CD8-positive, alpha-beta memory T cell (primary cell): ENCODE measurements around the gene KLK11. TPM values are rescaled to one million over a fixed set of nuclear protein-coding genes. Genes with fewer than 3 reads are reported as not detected.
A peak's percentile ranks its signal among the peaks of the same experiment; 100 is the strongest.
"Not testable (repeated sequence)": the region's sequence is repeated elsewhere in the genome, so short reads cannot be mapped to it uniquely, and the experiment has no call there.

Experiments
- CTCF ChIA-PET: fragments of 350-600 bp; sonication (Branson Sonifier 250); formaldehyde crosslinking; loops from one replicate; lab custom pipeline; 2021; ENCODE audit warnings: antibody characterized with exemption; lab: Charles Lee
- POLR2A ChIA-PET: fragments of 350-600 bp; sonication (Branson Sonifier 250); formaldehyde crosslinking; loops from one replicate; lab custom pipeline; 2021; ENCODE audit warnings: antibody characterized with exemption; lab: Charles Lee
- DNase-seq, 5 donors: peaks; one replicate each; pipeline versions ENCODE4 v3.0.0 to v3.0.0-alpha.2; 2020 to 2022; ENCODE audit warnings: mixed read lengths in 1 of 5
- H3K27ac ChIP-seq: one replicate; pipeline ENCODE4 v1.7.0; 2013; ENCODE audit warnings: low read depth, mild to moderate bottlenecking, low read length, moderate library complexity
- H3K27me3 ChIP-seq: 2 replicates; pipeline ENCODE4 v1.7.0; 2013; ENCODE audit warnings: low read length, mild to moderate bottlenecking; ENCODE audit not compliant: insufficient read depth, poor library complexity, severe bottlenecking
- H3K36me3 ChIP-seq: 2 replicates; pipeline ENCODE4 v1.7.0; 2013; ENCODE audit warnings: mild to moderate bottlenecking, low read length, moderate library complexity; ENCODE audit not compliant: insufficient read depth
- H3K4me1 ChIP-seq: 2 replicates; pipeline ENCODE4 v1.7.0; 2013; ENCODE audit warnings: mild to moderate bottlenecking, low read length, moderate library complexity; ENCODE audit not compliant: insufficient read depth
- H3K4me3 ChIP-seq: 2 replicates; pipeline ENCODE4 v1.7.0; 2013; ENCODE audit warnings: mild to moderate bottlenecking, low read length
- H3K9me3 ChIP-seq: 2 replicates; pipeline ENCODE4 v1.7.0; 2013; ENCODE audit warnings: mild to moderate bottlenecking, low read length
- H3K27ac Mint-ChIP-seq, 8 donors: one replicate each; pipeline ENCODE4 v1.8.0; 2020 to 2021; ENCODE audit warnings: mixed read lengths in 8 of 8, mild to moderate bottlenecking in 6 of 8, inconsistent platforms in 3 of 8, moderate library complexity in 3 of 8
- H3K27me3 Mint-ChIP-seq, 2 donors: one replicate each; pipeline ENCODE4 v1.8.0; 2020 to 2021; ENCODE audit warnings: mixed read lengths in 2 of 2, mild to moderate bottlenecking in 1 of 2, moderate library complexity in 1 of 2
- H3K36me3 Mint-ChIP-seq, 3 donors: one replicate each; pipeline ENCODE4 v1.8.0; 2020 to 2021; ENCODE audit warnings: mixed read lengths in 3 of 3, inconsistent platforms in 1 of 3, mild to moderate bottlenecking in 1 of 3
- H3K4me1 Mint-ChIP-seq, 3 donors: one replicate each; pipeline ENCODE4 v1.8.0; 2020 to 2021; ENCODE audit warnings: mixed read lengths in 3 of 3, inconsistent platforms in 1 of 3, mild to moderate bottlenecking in 1 of 3
- H3K4me3 Mint-ChIP-seq, 7 donors: one replicate each; pipeline ENCODE4 v1.8.0; 2020 to 2021; ENCODE audit warnings: mixed read lengths in 7 of 7, mild to moderate bottlenecking in 6 of 7, moderate library complexity in 4 of 7, inconsistent platforms in 2 of 7
- H3K9me3 Mint-ChIP-seq, 5 donors: one replicate each; pipeline ENCODE4 v1.8.0; 2020 to 2022; ENCODE audit warnings: mixed read lengths in 5 of 5, mild to moderate bottlenecking in 3 of 5, moderate library complexity in 2 of 5, inconsistent platforms in 1 of 5
- polyA plus RNA-seq: library from polyadenylated mRNA; unstranded; fragments of 300-500 nt; fragmentation: Illumina TruSeq; gene quantifications from one replicate; pipeline ENCODE4 v1.2.3, GENCODE V29; 2021
- total RNA-seq, 2 experiments: library from RNA; stranded (reverse); gene quantifications; one replicate each; pipeline ENCODE4 v1.2.3, GENCODE V29; 2021

The KLK11 gene
- total and polyA plus RNA-seq, 3 experiments from 2014 or later = not detected

DNA sequence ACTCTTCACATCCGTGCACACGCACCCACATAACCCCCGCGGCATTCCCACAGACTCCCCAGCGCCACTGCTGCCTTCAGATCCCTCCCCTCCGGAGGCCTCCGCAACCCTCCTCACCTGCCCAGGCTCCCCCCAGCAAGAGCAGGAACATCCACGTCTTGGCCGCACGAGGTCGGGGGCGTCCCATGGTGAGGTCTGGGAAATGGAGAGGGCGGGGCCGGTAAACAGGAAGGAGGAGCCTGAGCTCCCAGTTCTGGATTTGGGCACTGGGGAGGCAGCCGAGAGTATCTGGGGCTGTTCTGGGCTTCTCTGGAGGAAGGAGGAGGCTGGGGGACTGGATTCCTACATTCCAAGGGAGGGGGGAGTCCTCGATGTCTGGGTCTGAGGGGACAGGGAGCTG, 25.4 kb downstream of the KLK11 start:
- peaks cover 4% of the 10 kb centered on the region for H3K27me3 ChIP-seq
- H3K4me1 ChIP-seq = no peaks in the 10 kb centered on the region
- Mint-ChIP-seq H3K36me3 (no peaks in the 10 kb centered on the region), H3K4me3 (no peak overlapping the region), H3K27me3 (peaks cover 37 to 55% of the 10 kb centered on the region in 2 donors), H3K9me3 (peaks cover 0 to 4% (median 0%) of the 10 kb centered on the region in 5 donors), H3K4me1 (no peaks in the 10 kb centered on the region), H3K27ac (no peak overlapping the region)
- no peaks in the 10 kb centered on the region for H3K9me3 ChIP-seq
- ChIA-PET POLR2A (no interaction called here), CTCF (no interaction called here)
- DNase-seq = no peak
- H3K4me3 ChIP-seq = no peak overlapping the region
- H3K27ac ChIP-seq = no peak overlapping the region
- no peaks in the 10 kb centered on the region for H3K36me3 ChIP-seq

DNA sequence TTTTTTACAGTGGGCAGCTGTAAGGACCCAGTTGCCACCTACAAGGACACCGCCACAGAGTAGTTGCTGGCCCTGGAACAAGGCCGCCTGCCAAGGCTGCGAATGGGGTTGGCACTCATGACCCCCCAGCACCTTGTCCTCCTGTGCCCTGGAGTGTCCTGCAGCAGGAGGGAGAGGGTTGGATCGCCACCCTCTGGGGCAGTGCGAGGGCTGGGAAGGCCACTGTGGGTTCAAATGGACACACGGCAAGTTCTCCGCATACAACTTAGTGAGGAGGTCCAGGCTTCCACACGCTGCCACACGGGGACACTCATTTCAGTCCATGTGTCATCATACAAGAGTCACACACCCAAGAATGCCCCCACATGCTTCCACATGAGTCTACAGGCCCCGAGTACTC, 26.0 kb downstream of the KLK11 start:
- CTCF ChIA-PET = no interaction called here

DNA sequence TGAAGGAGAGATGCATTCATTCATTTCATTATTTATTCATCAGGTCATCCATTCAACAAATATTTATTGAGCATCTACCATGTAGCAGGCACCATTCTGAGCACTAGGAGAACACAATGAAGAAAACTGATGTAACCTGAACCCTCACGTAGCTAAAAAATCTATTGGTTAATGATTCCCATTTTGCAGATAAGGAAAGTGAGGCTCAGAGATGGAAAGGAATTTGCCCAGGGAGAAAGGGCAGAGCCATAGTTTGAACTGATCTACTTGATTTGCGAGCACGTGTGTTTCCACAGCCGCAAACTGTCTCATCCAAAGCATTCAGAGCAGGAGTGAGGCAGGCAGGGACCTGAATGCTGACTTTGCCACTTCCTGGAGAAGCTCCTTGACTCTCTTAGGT, 27.7 kb downstream of the KLK11 start:
- peaks cover 4% of the 10 kb centered on the region for H3K27me3 ChIP-seq
- ChIA-PET CTCF (no interaction called here), POLR2A (no interaction called here)
- H3K27ac ChIP-seq = no peak overlapping the region
- no peaks in the 10 kb centered on the region for H3K9me3 ChIP-seq
- no peak overlapping the region for H3K4me3 ChIP-seq
- Mint-ChIP-seq H3K27me3 (peaks cover 27 to 53% of the 10 kb centered on the region in 2 donors), H3K27ac (no peak overlapping the region), H3K36me3 (no peaks in the 10 kb centered on the region), H3K9me3 (peaks cover 0 to 2% (median 0%) of the 10 kb centered on the region in 5 donors), H3K4me1 (no peaks in the 10 kb centered on the region), H3K4me3 (no peak overlapping the region)
- no peaks in the 10 kb centered on the region for H3K4me1 ChIP-seq
- DNase-seq = no peak
- no peaks in the 10 kb centered on the region for H3K36me3 ChIP-seq

More for the DNA sequence above, 26.0 kb downstream of the KLK11 start:
- DNase-seq = no peak
- H3K36me3 ChIP-seq = no peaks in the 10 kb centered on the region
- H3K4me3 Mint-ChIP-seq = no peak overlapping the region
- no peak overlapping the region for H3K27ac ChIP-seq
- peaks cover 36 to 55% of the 10 kb centered on the region in 2 donors for H3K27me3 Mint-ChIP-seq
- peaks cover 4% of the 10 kb centered on the region for H3K27me3 ChIP-seq
- H3K9me3 ChIP-seq = no peaks in the 10 kb centered on the region
- POLR2A ChIA-PET = no interaction called here
- no peak overlapping the region for H3K27ac Mint-ChIP-seq
- H3K36me3 Mint-ChIP-seq = no peaks in the 10 kb centered on the region
- peaks cover 0 to 4% (median 0%) of the 10 kb centered on the region in 5 donors for H3K9me3 Mint-ChIP-seq
- no peaks in the 10 kb centered on the region for H3K4me1 ChIP-seq
- H3K4me3 ChIP-seq = no peak overlapping the region
- H3K4me1 Mint-ChIP-seq = no peaks in the 10 kb centered on the region

DNA sequence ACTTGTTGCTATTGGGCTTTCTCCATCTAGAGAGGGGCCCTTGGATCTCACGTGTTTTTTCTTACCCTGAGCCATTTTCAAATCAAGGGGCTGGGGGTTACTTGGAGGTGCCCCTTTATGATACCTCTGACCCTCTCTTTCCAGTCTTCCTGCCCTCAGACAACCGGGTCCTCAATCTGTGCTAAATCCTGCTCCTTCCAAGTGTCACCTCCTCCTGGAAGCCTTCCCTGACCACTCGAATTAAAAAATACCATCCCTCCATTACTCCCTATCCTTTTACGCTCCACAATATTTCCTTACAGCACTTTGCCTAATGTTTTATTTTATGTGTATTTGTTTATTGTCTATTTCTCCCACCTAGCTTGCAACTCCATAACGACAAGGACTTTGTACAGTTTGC, 28.4 kb downstream of the KLK11 start:
- Histone ChIP-seq H3K4me3 (no peak overlapping the region), H3K4me1 (no peaks in the 10 kb centered on the region), H3K36me3 (no peaks in the 10 kb centered on the region), H3K9me3 (no peaks in the 10 kb centered on the region), H3K27ac (no peak overlapping the region), H3K27me3 (peaks cover 4% of the 10 kb centered on the region)
- H3K36me3 Mint-ChIP-seq = no peaks in the 10 kb centered on the region
- DNase-seq = no peak
- H3K4me1 Mint-ChIP-seq = no peaks in the 10 kb centered on the region
- ChIA-PET POLR2A (no interaction called here), CTCF (no interaction called here)
- no peak overlapping the region for H3K4me3 Mint-ChIP-seq
- H3K27ac Mint-ChIP-seq = no peak overlapping the region
- H3K27me3 Mint-ChIP-seq = peaks cover 25 to 48% of the 10 kb centered on the region in 2 donors
- H3K9me3 Mint-ChIP-seq = peaks cover 0 to 2% (median 0%) of the 10 kb centered on the region in 5 donors

DNA sequence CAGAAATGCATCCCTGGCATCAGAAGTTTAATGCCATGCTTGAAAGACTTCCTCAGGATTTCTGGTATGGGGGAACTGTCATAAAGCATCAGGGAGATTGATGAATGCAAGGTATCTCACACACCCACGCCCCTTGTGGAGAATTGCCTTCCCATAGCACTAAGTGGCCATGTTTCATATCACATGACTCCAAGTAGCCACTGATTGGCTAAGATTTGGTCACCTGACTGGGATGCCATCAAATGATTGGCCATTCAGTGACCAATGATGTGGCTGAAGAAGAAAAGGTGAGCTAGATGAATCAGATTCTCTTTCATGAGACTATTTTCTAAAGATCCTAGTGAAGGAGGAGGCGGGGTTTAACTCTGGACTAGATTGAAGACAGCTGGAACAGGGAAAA, 32.3 kb downstream of the KLK11 start:
- no peak overlapping the region for H3K27ac ChIP-seq
- ChIA-PET POLR2A (no interaction called here), CTCF (no interaction called here)
- no peak overlapping the region for H3K4me3 ChIP-seq
- Mint-ChIP-seq H3K36me3 (no peaks in the 10 kb centered on the region), H3K4me3 (no peak overlapping the region), H3K27ac (no peak overlapping the region), H3K4me1 (no peaks in the 10 kb centered on the region), H3K9me3 (peaks cover 0 to 4% (median 2%) of the 10 kb centered on the region in 5 donors), H3K27me3 (peaks cover 29 to 51% of the 10 kb centered on the region in 2 donors)
- H3K4me1 ChIP-seq = no peaks in the 10 kb centered on the region
- no peaks in the 10 kb centered on the region for H3K27me3 ChIP-seq
- no peaks in the 10 kb centered on the region for H3K9me3 ChIP-seq
- no peaks in the 10 kb centered on the region for H3K36me3 ChIP-seq
- no peak for DNase-seq

DNA sequence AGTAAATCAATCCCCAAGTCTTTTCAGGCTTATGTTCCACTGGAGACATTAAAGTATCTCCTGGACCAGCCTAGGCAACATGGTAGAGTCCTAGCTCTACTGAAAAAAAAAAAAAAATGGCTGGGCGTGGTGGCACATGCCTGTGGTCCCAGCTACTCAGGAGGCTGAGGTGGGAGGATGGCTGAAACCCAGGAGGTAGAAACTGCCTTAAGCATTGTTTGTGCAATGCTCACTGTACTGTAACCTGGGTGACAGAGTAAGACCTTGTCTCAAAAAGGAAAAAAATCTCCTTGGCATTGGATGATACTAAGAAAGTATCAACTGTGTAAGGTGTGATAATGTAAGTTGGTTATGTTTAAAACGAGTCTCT, 33.8 kb downstream of the KLK11 start:
- no peak overlapping the region for H3K4me3 Mint-ChIP-seq
- H3K27me3 ChIP-seq = no peaks in the 10 kb centered on the region
- H3K36me3 Mint-ChIP-seq = no peaks in the 10 kb centered on the region
- POLR2A ChIA-PET = no interaction called here
- H3K4me1 Mint-ChIP-seq = no peaks in the 10 kb centered on the region
- CTCF ChIA-PET = no interaction called here
- peaks cover 0 to 4% (median 2%) of the 10 kb centered on the region in 5 donors for H3K9me3 Mint-ChIP-seq
- no peak overlapping the region for H3K27ac Mint-ChIP-seq
- H3K36me3 ChIP-seq = no peaks in the 10 kb centered on the region
- H3K27ac ChIP-seq = no peak overlapping the region
- no peak for DNase-seq
- no peaks in the 10 kb centered on the region for H3K9me3 ChIP-seq
- no peaks in the 10 kb centered on the region for H3K4me1 ChIP-seq
- H3K27me3 Mint-ChIP-seq = peaks cover 29 to 47% of the 10 kb centered on the region in 2 donors
- no peak overlapping the region for H3K4me3 ChIP-seq

DNA sequence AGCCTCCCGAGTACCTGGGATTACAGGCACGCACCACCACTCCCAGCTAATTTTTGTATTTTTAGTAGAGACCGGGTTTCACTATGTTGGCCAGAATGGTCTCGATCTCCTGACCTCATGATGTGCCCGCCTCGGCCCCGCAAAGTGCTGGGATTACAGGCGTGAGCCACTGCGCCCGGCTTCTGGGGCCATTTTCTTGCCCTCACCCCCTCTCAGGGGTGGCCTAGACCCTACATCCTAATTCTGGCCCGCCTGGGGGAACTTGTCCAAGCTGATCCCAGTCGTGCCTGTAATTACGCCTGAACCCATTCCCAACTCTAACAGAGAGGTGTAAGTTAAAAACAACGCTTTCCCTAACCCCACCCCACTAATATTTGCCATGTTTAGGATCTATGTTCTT, 42.0 kb downstream of the KLK11 start:
- H3K4me1 Mint-ChIP-seq, H3K9me3 Mint-ChIP-seq, H3K27me3 ChIP-seq, H3K4me1 ChIP-seq, H3K27ac Mint-ChIP-seq, H3K36me3 ChIP-seq, H3K4me3 ChIP-seq, H3K9me3 ChIP-seq, H3K4me3 Mint-ChIP-seq, H3K27ac ChIP-seq, DNase-seq, POLR2A ChIA-PET, CTCF ChIA-PET, H3K36me3 Mint-ChIP-seq: not testable (repeated sequence)
- peaks cover 19 to 55% of the 10 kb centered on the region in 2 donors for H3K27me3 Mint-ChIP-seq

DNA sequence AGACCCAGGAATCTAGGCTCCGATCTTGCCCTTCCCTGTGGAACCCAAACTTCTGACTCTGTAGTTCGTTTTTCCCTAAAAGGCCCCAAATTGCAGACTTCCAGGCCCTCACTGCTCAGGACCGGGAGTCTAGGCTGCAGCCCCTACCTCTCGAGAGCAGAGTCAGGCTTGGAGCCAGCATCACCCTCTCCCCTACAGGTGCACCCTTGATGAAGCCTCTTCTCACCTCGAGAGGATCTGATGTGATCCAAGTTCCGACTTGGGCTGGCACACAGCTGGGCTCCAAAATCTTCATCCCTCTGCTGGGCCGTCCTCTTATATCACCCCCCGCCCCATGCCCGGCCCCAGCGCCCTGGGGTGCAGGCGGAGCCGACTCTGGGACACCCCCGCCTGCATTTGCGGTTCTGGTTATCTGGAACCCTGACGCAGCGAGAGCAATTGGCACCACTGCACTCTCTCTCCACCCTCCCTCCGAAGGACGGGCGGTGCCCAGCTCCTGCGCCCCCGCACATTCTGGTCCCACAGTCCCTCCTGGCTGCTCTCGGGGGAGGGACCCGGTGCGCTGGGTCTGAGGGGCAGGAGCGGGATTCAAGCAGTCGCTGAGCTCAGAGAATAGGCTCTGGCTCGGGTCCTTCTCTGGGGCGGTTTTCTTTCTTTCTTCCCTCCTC, 42.7 kb downstream of the KLK11 start, which contains the start of gene KLK7:
TSS of gene KLK7 (minus strand) at position 293 of the 668 bp plus-strand sequence. CDS start 1,518 bp downstream, outside the sequence.
- POLR2A ChIA-PET = no interaction called here
- Mint-ChIP-seq H3K9me3 (no peaks in the 10 kb centered on the region), H3K27me3 (peaks cover 21 to 53% of the 10 kb centered on the region in 2 donors), H3K27ac (peak within 1 kb of the TSS in 1 of 8 donors; percentile 70), H3K36me3 (no peaks in the 10 kb centered on the region), H3K4me3 (no peak within 1 kb of the TSS), H3K4me1 (no peaks in the 10 kb centered on the region)
- H3K27me3 ChIP-seq = no peaks in the 10 kb centered on the region
- DNase-seq = no peak
- H3K4me1 ChIP-seq = no peaks in the 10 kb centered on the region
- CTCF ChIA-PET = no interaction called here
- no peaks in the 10 kb centered on the region for H3K36me3 ChIP-seq
- no peaks in the 10 kb centered on the region for H3K9me3 ChIP-seq
- H3K27ac ChIP-seq = no peak within 1 kb of the TSS
- H3K4me3 ChIP-seq = no peak within 1 kb of the TSS
